GM19328 (cell line): ENCODE data around the gene BLCAP.

Source experiments
- ATAC-seq: cut with Tn5 transposase; IDR thresholded peaks from one replicate; pipeline ENCODE4 v1.9.1; 2021; ENCODE audit warnings: mild to moderate bottlenecking, moderate library complexity; ENCODE audit not compliant: unreplicated experiment

BLCAP gene

DNA sequence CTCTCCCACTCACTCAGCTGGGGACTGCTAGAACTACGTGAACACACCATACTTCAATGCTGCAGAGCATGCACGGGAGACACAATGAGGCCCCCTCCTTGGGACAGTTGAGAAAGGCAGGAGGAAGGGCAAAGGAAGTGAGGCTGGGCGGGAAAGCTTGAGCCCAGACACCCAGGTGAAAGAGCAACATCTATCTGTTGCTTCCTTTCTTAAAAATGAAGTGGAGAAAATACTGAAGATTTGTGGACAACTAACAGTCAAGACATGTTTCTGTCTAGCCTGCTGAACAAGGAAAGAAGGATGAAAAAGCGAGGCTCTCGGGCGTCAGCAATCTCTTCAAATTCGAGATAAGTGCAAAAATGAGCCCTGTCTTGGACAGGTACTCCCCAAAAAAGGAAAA lies 9.6 kb downstream of the BLCAP start:
- ATAC-seq = no peak

DNA sequence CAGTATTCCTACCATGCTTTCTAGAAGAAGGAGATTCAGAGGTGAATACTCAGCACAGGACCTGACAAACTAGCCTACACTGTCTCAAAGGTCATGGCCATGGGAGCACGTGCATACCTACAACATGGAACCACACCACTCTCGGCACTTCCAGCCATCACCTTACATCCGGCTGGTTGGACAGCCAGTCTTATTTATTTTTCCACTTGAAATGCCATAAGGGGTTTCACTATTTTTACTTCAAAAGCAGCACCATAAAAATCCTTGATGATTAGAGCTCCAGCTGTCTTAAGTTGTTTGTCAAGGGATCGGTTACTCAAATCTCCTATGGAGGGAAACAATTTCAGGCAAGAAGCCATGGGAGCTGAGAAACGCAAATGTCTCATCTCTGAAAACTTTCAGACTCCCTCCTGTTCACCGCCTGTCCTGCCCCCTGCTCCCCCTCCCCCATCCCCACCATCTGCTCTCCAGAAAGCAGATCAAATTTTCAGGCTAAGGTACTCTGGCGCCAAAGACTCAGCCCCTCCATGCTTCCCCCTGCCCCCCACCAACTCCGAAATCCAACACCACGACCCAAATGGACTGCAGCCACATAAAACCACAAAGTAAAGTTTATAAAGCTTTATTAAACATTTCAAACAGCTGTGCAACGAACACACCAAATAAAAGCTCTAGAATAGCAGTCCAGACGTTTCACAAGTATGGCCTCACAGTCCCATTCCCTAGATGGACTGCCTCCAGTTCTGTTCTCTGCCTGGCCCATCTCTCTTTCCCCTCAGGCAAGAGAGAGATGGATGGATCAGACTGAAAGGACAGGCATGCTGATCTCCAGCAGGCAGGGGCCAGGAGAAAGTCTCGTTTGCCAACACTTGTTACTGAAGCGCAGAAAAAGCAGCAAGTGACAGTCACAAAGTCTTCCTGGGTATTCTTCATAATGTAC lies 10.6 kb downstream of the BLCAP start:
- no peak for ATAC-seq

DNA sequence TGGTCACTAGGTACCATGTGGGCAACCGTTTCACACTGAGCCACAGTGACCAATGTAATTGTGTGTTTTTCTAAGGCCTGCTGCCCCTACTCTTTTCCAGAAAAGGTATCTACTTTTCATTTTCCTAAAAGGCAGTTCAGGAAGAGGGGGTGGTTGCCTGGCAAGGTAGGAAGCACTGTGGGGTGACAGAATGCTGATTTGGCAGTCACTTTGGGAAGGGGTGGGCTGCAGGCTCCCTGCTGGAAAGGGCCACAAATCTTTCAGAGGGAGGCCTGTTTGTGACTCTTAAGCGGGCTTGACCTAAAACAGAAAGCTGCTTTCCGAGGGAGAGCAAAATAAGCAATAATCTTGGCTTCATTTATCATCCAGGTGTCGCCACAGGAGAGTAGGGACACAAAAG lies 11.8 kb downstream of the BLCAP start:
- no peak for ATAC-seq

DNA sequence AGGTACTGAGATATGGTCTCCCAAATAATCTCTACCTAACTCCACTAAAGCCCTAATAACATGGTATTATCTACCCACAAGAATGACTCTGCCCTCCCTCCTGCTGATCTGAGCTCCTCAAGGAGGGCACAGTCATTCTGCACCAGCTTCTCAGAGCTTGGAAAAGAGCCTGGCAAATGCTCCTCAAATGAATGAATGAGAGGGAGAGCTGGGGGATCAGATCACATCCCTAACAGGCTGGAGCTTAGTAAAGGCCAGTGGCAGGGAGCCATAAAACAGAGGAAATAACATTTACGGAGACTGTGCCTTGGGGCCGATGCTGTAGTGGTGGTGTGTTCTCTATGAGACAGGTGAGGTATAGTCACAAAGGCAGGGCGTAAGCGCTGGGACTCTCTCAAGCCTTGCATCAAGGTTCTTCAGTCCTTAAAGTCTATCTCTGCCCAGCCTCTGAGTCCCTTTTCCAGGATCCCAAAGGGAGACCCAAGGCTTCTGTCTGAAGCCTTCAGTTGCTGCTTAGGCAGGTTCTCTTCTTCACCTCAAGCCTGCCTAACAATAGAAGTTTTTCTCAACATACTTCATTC lies 13.8 kb downstream of the BLCAP start:
- no peak for ATAC-seq

DNA sequence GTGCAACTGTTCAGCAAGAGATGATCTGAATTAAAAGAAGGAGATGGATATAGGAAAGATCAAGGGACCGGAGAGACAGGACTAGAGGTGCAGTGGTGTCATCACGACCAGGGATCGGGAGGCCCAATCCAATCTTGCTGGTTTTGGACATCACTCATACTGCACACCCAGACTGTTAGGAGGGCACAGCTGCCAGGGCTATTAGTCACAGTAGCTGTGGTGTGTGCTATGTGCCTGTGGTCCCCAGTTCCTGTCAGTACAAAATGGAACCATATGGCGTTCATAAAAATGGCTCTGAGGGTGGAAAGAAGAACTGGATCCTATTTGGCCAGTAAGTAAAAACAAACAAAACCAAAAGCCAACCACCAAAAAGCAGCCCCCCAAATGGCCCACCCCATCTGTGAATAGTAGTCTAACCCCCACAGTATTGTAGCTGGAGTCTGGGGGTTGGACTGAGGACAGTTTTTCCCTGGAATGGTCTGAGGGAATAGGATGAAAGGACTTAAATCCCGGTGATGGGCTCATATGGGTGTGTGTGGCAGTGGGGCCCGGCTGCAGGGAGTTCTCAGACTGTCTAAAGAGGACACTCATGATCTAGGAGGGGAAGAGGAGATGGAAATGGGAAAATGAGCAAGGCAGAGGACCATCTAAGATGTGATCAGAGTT lies 15.9 kb downstream of the BLCAP start:
- ATAC-seq = no peak

DNA sequence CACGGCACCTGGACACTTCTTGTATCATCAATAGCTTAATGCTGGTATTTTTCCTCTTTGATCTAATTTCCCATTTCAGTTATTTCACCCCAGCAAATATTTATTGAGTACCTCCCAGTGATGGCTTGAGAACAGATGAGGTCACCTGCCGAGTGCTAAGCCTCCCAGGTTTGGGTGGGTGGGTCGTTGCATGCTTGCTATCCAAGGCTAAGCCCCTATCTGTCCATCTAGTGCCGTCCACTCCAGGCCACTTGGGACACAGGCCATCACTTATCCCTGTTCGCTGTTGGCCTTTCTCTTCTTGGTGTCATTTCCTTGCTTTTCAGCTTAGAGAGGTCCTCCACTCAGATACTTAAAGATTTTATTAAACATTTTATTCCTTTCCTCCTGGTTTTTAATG lies 17.4 kb downstream of the BLCAP start:
- ATAC-seq = no peak

DNA sequence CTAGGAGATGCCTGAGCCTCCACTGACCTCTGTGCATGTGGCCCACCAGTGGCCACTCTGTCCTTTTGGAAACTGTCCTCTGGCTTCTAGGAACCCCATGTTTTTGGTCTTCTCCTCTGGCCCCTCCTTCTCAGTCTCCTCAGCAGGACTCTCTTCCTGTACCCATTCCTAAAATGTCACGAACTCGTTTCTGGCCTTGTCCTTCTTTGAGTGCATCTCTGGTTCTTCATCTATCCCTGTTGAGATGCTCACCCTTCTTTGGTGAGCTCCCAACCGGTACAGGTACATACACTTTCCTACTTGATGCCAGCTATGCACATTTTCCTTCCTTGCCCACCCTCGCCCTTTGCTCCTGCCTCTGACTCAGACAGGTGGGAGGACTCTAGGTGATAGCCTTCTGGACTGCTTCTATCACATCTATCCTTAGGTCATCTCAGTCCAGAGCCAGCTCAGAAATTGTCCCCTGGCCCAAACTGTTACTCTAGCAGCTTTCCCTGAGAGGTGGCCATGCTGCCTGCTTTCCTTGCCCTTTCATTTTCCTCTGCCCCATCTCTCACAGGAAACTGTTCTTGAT lies 21.4 kb downstream of the BLCAP start:
- ATAC-seq = no peak

DNA sequence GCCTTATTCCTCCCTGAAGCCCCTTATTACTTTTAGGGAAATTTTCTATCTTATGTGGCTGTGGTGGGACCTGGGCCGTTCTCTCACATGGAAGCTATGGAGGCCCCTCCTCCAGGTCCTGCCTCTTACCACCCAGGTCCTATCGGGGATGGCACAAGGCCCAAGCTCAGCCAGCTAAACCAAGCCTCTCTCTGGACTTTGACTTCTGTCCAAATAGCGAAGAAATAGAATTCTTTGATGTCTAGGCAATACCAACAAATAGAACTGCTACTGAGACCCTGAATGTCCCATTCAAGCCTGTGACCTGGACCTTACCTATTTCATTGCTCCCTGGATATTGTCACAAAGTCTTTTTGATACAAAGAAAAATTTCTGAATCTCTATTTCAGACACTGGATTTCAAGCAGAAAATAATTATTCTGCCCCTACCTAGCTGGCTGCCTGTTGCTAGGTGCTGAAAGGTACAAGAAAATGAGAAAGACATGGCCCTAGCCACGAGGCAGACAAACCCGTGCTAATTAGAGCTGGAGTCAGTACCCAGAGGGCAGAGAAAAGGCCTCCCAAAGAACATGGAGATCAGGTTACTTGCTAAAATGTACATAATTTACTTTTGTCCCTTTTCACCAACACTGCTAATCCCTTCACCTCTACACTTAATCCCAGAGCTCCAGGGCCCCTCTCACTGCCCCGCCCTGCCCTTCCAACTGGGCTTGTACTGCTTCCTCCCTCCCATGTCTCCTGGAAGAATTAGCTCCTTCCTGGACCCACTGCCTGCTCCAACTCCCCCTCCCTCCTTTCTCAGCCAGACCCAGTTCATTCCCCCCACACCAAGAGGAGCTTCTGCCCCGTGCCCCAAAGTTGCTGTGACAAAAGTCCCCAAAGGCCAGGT lies 22.2 kb downstream of the BLCAP start:
- ATAC-seq = no peak

DNA sequence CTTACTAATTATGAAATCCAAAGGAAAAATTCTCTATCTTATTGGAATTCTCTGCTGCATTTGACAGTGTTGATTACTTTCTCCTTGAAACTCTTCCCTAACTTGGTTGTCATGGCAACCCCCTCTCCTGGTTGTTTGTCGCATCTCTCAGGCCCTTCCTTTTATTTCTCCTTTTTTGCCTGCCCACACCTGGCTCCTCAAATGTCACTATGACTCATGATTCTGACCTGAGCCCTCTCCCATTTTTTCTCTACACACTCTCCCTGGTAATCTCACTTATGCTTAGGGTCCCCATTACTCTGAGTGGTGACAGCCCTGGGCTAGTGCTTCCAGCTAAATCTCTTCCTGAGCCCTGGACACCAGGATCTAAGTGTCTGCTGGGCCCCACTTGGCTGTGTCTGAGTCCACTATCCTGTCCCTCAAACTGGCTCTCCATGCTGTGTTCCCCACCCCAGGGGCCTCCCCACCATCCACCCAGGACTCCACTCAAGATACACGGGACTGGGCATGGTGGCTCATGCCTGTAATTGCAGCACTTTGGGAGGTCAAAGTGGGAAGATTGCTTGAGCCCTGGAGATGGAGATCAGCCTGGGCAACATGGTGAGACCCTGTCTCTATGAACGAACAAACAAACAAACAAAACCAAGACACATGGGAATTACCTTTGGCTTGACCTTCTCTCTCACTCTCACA lies 23.1 kb downstream of the BLCAP start:
- no peak for ATAC-seq

DNA sequence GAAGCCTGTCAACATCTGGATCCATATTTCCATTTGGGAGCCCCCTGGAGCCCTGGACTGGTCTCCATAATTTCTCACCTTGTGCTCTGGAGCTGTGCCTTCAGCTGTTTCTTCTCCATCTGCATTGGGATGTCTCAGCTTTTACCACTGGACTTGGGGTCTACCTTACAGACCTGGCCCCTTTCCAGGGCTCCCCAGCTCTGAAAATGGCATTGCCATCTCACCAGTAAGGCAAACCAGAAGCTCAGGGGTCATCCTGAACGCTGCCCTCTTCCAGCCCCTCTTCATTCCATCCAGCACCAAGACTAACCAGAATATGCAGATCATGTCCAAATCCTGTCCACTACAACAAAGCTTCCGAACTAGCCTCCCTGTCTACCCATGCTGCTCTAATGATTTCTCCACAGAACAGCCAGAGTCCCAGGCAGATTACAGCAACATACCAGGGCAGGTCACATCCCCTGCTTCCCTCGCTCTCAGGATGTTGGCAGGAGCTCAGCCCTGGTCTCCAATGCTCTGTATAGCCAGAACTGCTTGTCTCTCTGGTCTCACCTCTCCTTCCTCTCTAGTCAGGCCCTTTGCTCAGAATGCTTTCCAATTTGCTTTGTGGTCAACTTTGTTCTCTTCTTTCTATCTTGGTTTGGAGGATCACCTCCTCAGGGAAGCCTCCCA lies 24.3 kb downstream of the BLCAP start:
- no peak for ATAC-seq

DNA sequence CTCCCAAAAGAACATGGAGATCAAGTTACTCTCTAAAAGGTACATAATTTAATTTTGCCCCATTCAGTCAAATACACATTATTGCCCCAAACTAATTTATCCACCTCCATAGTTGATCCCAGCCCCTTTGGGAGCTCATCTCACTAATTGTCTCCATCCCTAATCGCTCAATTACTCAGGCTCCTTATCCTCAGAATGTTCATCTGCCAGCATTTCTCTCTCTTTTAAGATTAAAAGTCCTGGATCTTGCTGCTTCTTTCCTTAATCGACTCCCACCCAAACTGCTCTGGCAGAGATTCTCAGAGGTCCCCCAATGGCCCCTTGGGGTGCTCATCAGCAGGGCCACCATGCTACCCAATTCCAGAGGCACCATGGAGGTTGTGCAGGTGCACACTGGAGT lies 25.0 kb downstream of the BLCAP start:
- ATAC-seq = no peak

DNA sequence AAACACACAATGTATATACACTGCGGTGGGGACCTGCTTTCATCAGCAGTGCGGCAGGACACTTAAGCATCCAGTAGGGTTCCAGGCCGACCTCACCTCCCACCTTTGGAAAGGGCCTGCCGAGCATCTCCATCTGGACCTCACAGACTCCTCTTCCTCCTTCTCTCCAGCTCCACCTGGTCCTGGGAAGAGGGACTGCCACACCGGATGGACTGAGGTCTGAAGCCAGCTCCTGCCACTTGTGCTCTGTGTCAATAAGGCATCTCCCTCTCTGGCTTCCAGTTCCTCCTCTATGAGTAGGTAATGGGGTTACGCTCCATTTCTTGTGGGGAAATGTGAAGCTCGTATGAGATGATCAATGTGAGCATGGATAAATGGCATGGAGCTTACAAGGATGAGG lies 25.7 kb downstream of the BLCAP start:
- no peak for ATAC-seq

DNA sequence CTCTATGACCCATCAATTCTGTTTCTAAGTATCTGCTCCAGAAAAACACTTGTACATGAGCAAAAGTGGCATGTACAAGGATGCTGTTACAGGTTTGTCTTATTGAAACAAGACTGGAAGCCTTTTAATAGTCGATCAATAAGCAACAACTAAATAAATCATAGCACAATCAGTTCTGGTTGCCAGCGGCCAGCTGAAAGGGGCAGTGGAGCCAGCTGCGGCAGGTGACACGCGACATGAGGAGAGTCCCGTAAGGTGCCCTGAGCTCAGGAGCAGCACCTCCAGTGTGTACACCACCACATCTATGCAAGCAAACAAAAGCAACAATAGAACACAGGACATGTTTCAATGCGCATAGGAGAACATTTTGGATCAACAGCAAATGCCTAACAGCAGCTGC lies 27.4 kb downstream of the BLCAP start:
- no peak for ATAC-seq

DNA sequence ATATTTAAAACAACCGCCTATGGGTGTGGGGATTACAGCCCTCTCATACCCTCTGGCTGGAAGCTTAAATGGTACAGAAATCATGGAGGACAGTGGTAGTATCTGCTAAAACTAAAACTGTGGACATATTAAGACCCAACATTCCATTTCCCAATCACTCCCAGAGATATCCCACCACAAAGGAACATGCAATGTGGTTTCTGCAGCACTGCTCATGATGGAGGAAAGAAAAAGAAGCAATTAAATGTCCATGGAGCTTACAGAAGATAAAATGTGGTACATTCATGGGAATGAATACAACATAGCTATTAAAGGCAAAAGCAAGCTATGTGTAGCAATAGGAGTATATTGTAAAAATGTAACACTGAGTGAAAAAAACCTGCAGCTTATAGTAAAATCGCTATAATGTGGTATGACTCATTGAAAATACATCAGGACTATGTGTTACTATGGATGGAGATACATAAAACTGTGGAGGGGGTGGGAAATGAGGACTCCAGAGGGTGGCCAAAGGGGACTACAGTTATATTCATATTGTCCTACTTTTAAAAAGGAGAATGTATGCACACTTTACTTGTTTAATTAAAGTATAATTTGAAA lies 29.5 kb downstream of the BLCAP start:
- no peak for ATAC-seq

DNA sequence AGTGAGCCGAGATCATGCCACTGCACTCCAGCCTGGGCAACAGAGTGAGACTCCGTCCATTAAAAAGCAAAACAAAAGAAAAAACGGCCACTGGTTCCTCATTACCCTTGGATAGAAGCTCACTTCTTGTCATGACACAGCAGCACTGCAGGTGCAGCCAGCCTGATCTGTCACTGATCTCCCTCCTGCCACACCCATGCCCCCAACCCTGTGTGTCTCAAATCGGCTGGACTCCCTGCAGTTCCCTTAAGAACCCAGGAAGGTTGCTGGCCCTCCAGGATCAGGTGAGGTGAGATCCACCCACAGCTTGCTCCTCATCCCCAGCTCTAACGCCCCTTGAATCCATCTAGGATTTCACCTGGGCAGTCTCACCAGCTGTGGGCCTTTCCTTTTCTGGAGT lies 32.9 kb downstream of the BLCAP start:
- ATAC-seq = no peak

DNA sequence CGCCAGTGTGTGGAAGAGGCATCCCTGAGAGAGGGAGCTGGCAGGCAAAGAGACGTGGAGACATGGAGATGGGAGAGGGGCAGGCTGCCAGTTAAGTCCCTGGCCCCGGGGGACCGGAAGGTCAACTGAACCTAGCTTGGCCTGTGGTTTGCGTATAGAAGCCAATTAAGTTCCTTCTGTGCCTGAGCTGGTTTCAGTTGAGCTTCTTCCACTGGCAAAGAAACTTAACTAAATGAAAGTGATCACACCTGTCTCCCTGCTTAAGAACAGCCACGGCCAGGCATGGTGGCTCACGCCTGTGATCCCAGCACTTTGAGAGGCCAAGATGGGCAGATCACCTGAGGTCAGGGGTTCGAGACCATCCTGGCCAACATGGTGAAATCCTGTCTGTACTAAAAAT lies 33.4 kb downstream of the BLCAP start:
- no peak for ATAC-seq

DNA sequence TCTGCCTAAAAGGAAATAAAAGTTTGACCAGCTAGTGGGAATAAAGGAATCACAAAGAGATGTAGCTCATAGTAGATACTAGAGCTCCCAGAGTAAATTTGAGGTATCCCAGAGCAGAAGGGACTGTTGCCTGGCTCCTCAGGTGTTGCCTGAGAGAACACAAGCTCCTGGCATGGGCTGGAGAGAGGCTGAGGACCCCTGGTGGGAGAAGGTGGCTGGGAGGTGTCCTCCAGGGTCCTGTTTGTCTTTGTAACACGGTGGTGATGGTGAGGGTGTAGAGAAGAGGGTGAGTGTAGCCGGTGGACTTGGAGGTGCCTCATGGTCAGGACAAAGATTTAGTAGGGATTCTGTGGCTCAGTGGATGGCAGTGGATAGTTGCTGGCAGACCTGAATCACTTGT lies 34.7 kb downstream of the BLCAP start:
- no peak for ATAC-seq

DNA sequence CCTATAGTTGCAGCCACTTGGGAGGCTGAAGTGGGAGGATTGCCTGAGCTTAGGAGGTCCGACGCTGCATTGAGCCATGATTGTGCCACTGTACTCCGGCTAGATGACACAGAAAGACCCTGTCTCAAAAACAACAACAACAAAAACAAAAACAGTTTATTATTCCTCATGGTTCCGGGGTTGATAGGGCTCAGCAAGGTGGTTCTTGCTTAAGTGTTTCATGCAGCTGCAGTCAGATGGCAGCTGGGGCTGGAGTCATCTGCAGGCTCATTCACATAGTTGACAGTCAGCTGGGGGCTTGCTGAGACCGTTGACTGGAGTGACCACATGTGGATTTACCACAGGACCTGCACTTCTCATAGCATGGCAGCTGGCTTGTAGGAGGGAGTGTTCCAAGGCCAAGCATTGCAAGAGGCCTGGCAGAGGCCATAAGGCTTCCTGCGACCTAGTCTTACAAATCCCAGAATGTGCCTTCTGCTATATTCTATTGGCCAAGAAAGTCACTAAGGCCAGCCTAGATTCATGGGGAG lies 35.5 kb downstream of the BLCAP start:
- ATAC-seq = no peak
